Stimulated activated naive CD8-positive, alpha-beta T cell treated with anti-CD3 and anti-CD28 coated beads, Interleukin-15, Interleukin-2, amounts not matched to agents 100 ng/mL and 50 ng/mL, for 24 hours (primary cell): ENCODE results near the gene RAD17.
A peak's percentile ranks its signal among the peaks of the same experiment; 100 is the strongest.
"Not testable (repeated sequence)": the region's sequence is repeated elsewhere in the genome, so short reads cannot be mapped to it uniquely, and the experiment has no call there.

Source experiments
- H3K27ac Mint-ChIP-seq: one replicate; pipeline ENCODE4 v1.8.0; 2021; ENCODE audit warnings: mild to moderate bottlenecking, mixed read lengths
- H3K27me3 Mint-ChIP-seq: one replicate; pipeline ENCODE4 v1.8.0; 2021; ENCODE audit warnings: mixed read lengths
- H3K36me3 Mint-ChIP-seq: one replicate; pipeline ENCODE4 v1.8.0; 2021; ENCODE audit warnings: low read depth, mixed read lengths
- H3K4me1 Mint-ChIP-seq: one replicate; pipeline ENCODE4 v1.8.0; 2021; ENCODE audit warnings: low read depth, mixed read lengths
- H3K4me3 Mint-ChIP-seq: one replicate; pipeline ENCODE4 v1.8.0; 2021; ENCODE audit warnings: mild to moderate bottlenecking, mixed read lengths
- H3K9me3 Mint-ChIP-seq: one replicate; pipeline ENCODE4 v1.8.0; 2021; ENCODE audit warnings: mixed read lengths

Gene RAD17

DNA sequence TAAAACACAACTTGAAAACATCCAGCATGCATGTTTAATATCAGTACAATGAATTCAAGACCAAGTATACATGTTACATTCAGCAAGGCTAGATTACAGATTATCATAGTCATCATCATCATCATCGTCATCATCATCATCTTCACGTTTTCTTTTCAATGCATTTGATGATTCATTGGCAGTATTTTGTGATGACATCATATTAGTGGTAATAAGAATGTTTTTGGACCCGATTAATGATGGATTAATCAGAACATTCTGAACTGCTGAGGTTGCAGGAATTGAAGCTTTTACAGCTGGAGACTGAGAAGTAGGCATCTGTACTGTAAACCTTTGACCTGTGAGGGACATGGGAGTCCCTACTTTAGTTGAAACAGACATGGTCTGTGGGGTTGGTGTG, 4.8 kb upstream of the RAD17 start:
- peaks cover 61% of the 10 kb centered on the region for H3K36me3 Mint-ChIP-seq
- no peak overlapping the region for H3K4me3 Mint-ChIP-seq
- no peaks in the 10 kb centered on the region for H3K27me3 Mint-ChIP-seq
- peaks cover 28% of the 10 kb centered on the region for H3K4me1 Mint-ChIP-seq
- H3K27ac Mint-ChIP-seq, result no peak overlapping the region
- no peaks in the 10 kb centered on the region for H3K9me3 Mint-ChIP-seq

DNA sequence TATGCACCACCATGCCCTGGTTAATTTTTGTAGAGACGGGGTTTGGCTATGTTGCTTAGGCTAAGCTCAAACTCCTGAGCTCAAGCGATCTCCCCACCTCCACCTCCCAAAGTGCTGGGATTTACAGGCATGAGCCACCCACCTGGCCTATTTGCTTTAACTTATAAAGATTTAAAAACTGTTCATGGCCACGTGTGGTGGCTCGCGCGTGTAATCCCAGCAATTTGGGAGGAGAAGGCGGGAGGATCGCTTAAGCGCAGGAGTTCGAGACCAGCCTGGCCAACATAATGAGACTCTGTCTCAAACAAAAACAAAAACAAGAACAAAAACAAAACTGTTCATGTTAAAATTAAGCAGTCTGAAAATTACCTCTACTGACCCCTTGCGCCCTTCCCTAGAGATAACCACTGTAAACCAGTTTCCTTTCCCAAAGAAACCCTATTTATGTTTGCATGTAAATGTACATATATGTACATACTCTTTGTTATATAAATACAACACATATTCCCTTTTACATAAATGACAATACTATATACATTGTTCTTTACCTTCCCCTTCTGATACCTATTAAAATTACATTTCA, 1.8 kb upstream of the RAD17 start:
- Mint-ChIP-seq H3K27ac (peak overlapping the region; percentile 97), H3K4me3 (peak overlapping the region; percentile 96), H3K4me1 (peaks cover 39% of the 10 kb centered on the region), H3K9me3 (no peaks in the 10 kb centered on the region), H3K27me3 (no peaks in the 10 kb centered on the region), H3K36me3 (peaks cover 42% of the 10 kb centered on the region)

DNA sequence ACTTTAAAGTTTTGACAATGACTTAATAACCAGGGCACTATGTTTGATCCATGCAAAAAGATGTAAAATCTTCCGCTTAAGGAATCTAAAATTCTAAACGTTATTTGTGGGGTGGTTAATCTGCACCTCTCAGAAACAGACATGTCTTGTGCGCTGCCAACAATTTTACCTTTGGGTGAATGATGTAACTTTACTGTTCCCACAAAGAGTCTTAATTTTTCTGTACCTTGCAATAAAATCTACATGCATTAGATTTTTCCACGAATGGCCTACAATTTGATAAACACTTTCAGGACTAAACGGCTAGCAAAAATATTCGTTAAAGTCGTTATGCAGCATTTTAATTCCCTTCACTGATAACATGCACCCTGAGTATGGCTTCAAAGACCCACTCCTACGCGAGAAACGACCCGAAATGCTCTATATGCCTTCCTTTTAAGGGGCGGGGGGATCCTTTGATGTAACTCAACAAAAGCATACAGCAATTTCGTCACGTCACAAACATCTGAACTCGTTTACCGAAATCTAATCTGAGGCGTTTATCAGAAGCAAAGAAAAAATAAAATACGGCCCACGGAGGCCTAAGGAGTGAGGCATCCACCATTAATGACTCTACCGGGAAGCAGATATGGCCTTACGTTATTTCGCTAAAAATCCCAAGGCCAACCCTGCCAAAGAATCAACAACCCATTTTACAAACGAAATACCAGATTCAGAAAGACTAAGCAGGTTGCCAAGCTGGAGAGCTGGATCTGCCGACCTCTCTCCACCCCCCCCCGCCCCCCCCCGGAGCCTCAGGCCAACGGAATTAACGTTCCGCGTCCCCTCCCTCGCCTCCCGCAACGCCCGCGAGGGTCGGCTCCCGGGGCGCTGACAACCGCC, 919 bp upstream of the RAD17 start:
- Mint-ChIP-seq H3K4me1 (peaks cover 42% of the 10 kb centered on the region), H3K27ac (peak overlapping the region; percentile 97), H3K4me3 (peak overlapping the region; percentile 96), H3K9me3 (no peaks in the 10 kb centered on the region), H3K36me3 (peaks cover 37% of the 10 kb centered on the region), H3K27me3 (no peaks in the 10 kb centered on the region)

DNA sequence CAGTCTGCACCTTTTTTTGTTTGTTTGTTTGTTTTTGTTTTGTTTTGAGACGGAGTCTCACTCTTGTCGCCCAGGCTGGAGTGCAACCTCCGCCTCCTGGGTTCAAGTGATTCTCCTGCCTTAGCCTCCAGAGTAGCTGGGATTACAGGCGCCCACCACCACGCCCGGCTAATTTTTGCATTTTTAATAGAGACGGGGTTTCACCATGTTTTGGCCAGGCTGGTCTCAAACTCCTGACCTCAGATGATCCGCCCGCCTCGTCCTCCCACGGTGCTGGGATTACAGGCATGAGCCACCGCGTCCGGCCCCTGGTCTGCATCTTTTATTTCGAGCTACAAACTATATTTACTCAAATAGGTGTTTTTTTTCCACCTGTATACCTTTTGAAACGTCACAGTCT, 717 bp downstream of the RAD17 start:
- not testable (repeated sequence) for H3K9me3 Mint-ChIP-seq, H3K27me3 Mint-ChIP-seq
- peaks cover 31% of the 10 kb centered on the region for H3K36me3 Mint-ChIP-seq
- H3K4me1 Mint-ChIP-seq, result peaks cover 34% of the 10 kb centered on the region
- peak overlapping the region; percentile 94 for H3K27ac Mint-ChIP-seq
- peak overlapping the region; percentile 96 for H3K4me3 Mint-ChIP-seq

DNA sequence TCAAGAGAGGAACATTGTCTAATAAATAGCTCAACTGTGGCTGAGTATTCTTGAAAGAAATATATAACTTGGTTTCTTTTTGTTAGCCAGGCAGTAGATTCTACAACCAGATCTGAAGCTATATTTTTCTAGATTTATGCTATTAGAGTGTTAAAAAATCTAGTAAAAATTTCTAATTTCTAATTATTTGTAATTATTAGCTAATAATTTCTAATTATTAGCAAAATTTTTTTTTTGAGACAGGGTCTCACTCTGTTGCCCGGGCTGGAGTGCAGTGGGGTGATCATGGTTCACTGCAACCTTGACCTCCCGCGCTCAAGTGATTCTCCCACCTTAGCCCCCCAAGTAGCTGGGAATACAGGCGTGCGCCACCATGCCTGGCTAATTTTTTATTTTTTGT, 2.8 kb downstream of the RAD17 start:
- Mint-ChIP-seq H3K27me3 (no peaks in the 10 kb centered on the region), H3K9me3 (no peaks in the 10 kb centered on the region), H3K4me1 (peaks cover 24% of the 10 kb centered on the region), H3K27ac (no peak overlapping the region), H3K36me3 (peaks cover 34% of the 10 kb centered on the region), H3K4me3 (no peak overlapping the region)

DNA sequence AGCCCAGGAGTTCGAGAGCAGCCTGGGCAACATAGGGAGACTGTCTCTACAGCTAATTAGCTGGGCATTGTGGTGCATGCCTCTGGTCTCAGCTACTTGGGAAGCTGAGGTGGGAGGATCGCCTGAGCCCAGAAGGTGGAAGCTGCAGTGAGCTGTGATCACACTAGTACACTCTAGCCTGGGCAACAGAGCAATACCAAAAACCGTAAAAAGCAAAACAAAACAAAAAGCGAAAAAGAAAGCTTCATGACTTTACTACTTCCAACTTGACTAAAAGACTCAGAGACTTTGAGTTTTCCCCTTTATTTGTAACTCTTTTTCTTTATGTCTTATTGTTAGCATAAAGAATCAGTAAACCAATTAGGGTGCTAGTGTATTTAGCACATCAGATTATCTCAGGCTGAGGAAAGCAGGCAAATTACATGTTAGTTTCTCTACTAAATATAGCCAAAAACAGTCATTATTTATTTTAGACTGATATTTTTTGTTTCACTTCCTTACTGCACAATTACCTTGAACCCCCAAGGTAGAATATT, 5.4 kb downstream of the RAD17 start:
- Mint-ChIP-seq H3K27ac (no peak overlapping the region), H3K27me3 (no peaks in the 10 kb centered on the region), H3K4me3 (no peak overlapping the region), H3K36me3 (peaks cover 24% of the 10 kb centered on the region), H3K9me3 (no peaks in the 10 kb centered on the region), H3K4me1 (peaks cover 14% of the 10 kb centered on the region)

DNA sequence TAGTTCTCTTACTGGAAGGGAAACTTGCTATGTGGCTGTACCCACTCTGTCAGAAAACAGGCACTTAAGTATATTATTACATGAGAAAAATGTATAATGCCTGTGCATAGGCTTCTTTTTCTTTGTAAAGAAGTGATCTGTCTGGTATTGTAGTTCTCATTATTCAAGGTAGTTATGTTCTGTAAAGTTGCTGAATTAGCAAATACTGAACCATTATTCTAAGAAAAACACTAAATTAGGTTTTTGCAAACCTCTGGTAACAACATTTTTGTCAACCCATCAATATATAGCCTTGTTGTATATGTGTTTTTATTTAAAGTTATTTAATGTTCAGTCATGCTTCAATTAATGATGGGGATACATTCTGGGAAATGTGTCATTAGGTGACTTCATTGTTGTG, 8.8 kb downstream of the RAD17 start:
- Mint-ChIP-seq H3K36me3 (peaks cover 38% of the 10 kb centered on the region), H3K27me3 (no peaks in the 10 kb centered on the region), H3K27ac (no peak overlapping the region), H3K4me1 (no peaks in the 10 kb centered on the region), H3K4me3 (no peak overlapping the region), H3K9me3 (no peaks in the 10 kb centered on the region)

DNA sequence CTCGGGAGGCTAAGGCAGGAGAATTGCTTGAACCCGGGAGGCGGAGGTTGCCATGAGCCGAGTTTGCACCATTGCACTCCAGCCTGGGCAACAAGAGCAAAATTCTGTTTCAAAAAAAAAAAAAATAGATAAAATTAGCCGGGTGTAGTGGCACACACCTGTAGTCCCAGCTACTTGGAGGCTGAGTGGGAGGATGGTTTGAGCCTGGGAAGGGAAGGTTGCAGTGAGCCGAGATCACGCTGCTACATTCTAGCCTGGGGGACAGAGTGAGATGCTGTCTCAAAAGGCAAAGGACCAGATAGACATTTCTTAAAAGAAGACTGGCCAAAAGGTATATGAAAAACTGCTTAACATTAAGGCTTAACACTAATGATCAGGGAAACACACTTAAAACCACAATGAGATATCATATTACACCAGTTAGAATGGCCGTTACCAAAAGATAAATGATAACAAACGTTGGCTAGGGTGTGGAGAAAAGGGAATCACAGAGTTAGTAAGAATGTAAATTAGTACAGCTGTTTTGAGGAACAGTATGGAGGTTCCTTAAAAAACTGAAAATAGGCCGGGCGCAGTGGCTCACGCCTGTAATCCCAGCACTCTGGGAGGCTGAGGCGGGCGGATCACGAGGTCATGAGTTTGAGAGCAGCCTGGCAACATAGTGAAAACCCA, 35.2 kb downstream of the RAD17 start:
- no peaks in the 10 kb centered on the region for H3K9me3 Mint-ChIP-seq
- no peaks in the 10 kb centered on the region for H3K4me1 Mint-ChIP-seq
- no peak overlapping the region for H3K4me3 Mint-ChIP-seq
- H3K36me3 Mint-ChIP-seq, result peaks cover 43% of the 10 kb centered on the region
- H3K27me3 Mint-ChIP-seq, result no peaks in the 10 kb centered on the region
- H3K27ac Mint-ChIP-seq, result no peak overlapping the region

DNA sequence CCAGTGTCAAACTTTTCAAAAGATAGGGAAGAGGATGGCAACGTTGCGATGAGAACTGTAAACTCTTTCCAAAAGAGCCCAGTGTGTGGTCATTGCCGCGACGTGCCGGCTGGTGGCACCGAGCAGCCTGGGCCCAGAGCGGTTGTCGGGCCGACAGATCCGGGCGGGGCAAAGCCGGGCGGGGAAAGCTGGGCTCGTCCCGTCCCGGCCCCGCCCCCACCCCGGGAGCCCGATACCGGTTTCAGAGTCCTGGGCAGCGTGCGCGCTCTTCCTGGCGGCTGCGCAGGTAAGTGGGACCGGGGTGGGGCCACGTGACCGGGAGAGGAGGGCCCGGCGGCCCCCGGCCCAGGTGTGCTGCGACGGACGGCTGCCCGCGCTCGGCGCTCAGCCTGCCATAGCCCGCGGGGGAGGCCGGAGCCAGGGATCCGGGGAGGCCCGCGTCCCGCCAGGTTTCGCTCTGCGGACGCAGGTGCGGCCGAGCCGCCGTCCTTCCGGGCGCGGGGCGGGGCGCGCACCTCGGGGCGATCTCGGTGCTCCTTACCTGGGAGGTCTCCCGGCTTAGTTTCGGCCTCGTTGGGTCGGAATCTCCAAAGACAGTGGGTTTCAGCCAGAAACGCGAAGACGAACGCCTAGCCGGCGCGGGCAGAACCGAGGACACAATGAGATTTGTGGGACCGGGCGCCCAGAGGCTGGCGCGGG, 45.4 kb downstream of the RAD17 start, which contains the start of gene MARVELD2:
MARVELD2 (plus strand) TSS at position 232 of the 699 bp plus-strand sequence. CDS start 4,270 bp downstream, outside the sequence.
- Mint-ChIP-seq H3K4me3 (peak within 1 kb of the TSS; percentile 66), H3K27ac (peak within 1 kb of the TSS; percentile 12), H3K27me3 (no peaks in the 10 kb centered on the region), H3K36me3 (peaks cover 21% of the 10 kb centered on the region), H3K9me3 (no peaks in the 10 kb centered on the region), H3K4me1 (peaks cover 11% of the 10 kb centered on the region)

DNA sequence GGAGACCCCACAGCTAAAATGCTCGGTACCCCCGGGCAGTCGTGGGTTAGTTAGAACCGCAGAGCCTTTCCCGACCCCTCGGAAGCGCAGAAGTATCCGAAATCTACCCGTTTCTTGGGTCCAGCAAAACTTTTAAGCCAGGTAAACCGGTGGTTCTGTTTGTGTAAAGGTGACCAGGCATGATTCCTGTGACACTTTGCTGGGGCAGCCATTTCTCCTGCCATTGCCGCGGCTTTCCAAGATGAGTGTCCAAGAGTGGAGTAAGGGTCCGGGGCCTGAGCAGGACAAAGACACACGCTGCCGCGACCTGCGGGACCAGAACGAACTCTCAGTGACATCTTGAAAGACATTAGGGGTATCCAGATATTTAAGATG, 46.0 kb downstream of the RAD17 start:
- Mint-ChIP-seq H3K4me3 (peak overlapping the region; percentile 50), H3K9me3 (no peaks in the 10 kb centered on the region), H3K27ac (no peak overlapping the region), H3K4me1 (peaks cover 11% of the 10 kb centered on the region), H3K27me3 (no peaks in the 10 kb centered on the region), H3K36me3 (peaks cover 21% of the 10 kb centered on the region)

DNA sequence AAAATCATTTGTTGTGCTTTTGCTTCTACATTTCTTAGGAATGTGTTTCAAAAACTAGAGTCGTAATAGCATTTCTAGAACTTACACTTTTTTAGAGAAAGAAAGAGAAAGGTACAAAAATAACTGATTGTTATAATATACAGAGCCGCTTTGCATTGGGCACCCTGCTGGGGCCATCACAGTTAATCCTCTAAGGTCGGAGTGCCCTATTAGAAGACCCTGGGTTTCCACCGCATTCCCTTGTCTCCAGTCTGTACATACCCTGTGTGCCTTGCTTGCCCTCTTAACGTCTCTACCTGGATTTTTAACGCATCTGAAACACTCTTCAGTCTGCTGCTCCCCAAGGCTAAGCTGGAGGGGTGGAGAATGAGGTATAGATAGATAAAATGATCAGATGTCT, 46.6 kb downstream of the RAD17 start:
- Mint-ChIP-seq H3K9me3 (no peaks in the 10 kb centered on the region), H3K27ac (no peak overlapping the region), H3K36me3 (peaks cover 21% of the 10 kb centered on the region), H3K27me3 (no peaks in the 10 kb centered on the region), H3K4me1 (peaks cover 11% of the 10 kb centered on the region), H3K4me3 (peak overlapping the region; percentile 50)

DNA sequence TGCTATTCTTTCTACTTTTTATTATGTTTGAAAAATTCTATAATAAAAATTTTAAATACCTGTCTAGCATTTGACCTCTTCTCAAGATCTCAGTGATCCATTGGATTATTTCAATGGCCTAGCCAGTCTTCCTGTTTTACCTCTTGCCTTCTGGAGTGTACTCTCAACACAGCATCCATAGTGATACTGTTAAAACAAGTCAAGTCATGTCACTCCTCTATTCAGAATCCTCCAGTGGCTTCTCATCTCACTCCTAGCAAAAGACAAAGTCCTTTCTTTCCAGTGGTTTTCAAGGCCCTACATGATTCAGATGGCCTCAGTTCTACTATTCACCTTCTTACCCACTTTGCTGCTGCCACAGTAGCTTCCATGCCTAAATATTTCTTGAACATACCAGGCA, 47.1 kb downstream of the RAD17 start:
- H3K36me3 Mint-ChIP-seq, result peaks cover 16% of the 10 kb centered on the region
- H3K9me3 Mint-ChIP-seq, result no peaks in the 10 kb centered on the region
- H3K4me1 Mint-ChIP-seq, result peaks cover 11% of the 10 kb centered on the region
- H3K4me3 Mint-ChIP-seq, result no peak overlapping the region
- no peaks in the 10 kb centered on the region for H3K27me3 Mint-ChIP-seq
- H3K27ac Mint-ChIP-seq, result no peak overlapping the region

DNA sequence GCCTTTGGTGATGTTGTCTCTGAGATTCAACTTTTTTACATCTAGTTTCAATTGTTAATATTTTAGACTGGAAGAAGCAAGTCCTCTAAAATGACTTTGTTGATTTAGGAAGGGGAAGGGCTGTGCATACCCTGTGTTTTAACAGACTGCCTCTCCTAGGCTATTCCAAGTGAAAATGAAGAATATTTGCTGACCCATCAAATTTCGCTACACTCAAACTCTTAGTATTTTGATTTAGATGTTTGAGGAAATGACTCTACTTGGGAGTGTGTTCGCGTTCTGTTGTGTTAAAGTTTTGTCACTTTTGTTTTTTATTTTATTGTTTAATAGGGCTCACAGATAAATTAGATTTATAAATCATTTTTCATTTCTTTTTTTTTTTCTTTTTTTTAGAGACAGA, 48.9 kb downstream of the RAD17 start:
- no peaks in the 10 kb centered on the region for H3K9me3 Mint-ChIP-seq
- H3K27ac Mint-ChIP-seq, result no peak overlapping the region
- no peak overlapping the region for H3K4me3 Mint-ChIP-seq

DNA sequence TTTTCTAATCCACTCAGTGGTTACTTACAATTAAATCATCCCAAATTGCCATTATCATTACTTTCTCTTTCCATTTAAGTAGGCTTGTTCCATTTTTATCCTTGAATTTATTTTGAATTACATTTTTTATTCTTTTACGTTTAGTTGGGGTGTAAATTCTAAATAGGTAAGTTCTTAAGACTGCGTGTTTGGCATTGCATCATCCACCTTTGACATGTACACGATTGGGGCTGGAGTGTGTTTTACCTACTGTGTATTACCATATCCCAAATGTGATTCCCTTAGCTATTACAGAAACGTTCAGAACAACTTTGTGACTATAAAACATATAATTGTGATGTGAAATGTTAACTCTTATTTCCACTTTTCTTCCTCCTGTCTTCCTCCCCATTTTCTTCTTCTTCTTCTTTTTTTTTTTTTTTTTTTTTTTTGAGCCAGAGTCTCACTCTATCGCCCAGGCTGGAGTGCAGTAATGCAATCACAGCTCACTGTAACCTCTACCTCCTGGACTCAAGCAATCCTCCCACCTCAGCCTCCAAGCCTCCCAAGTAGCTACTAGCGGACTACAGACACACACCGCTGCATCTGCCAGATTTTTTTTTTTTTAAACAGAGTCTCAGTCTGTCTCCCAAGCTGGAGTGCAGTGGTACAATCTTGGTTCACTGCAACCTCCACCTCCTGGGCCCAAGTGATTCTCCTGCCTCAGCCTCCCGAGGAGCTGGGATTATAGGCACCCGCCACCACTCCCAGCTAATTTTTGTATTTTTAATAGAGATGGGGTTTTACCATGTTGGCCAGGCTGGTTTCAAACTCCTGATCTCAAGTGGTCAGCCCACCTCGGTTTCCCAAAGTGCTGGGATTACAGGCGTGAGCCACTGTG, 62.0 kb downstream of the RAD17 start:
- H3K27ac Mint-ChIP-seq, result no peak overlapping the region
- H3K4me3 Mint-ChIP-seq, result no peak overlapping the region
- no peaks in the 10 kb centered on the region for H3K9me3 Mint-ChIP-seq
- H3K27me3 Mint-ChIP-seq, result no peaks in the 10 kb centered on the region
- no peaks in the 10 kb centered on the region for H3K36me3 Mint-ChIP-seq
- H3K4me1 Mint-ChIP-seq, result no peaks in the 10 kb centered on the region

More for the DNA sequence above, 48.9 kb downstream of the RAD17 start:
- peaks cover 14% of the 10 kb centered on the region for H3K36me3 Mint-ChIP-seq
- no peaks in the 10 kb centered on the region for H3K27me3 Mint-ChIP-seq
- H3K4me1 Mint-ChIP-seq, result peaks cover 11% of the 10 kb centered on the region
